Mononuclear cell (primary cell): ENCODE measurements around the gene THRSP. TPM values are rescaled to one million over a fixed set of nuclear protein-coding genes. Genes with fewer than 3 reads are reported as not detected.
"Not testable (repeated sequence)": the region's sequence is repeated elsewhere in the genome, so short reads cannot be mapped to it uniquely, and the experiment has no call there.

Experiments
- H3K27me3 ChIP-seq: 2 replicates; pipeline ENCODE4 v1.6.0; 2011; ENCODE audit warnings: low read length, control low read depth; ENCODE audit not compliant: insufficient read depth
- H3K4me1 ChIP-seq: 2 replicates; pipeline ENCODE4 v1.5.1; 2011; ENCODE audit warnings: mild to moderate bottlenecking, low read length, control low read depth; ENCODE audit not compliant: insufficient read depth
- H3K4me3 ChIP-seq: 2 replicates; pipeline ENCODE4 v1.5.1; 2011; ENCODE audit warnings: mild to moderate bottlenecking, low read length, moderate library complexity
- H3K9me3 ChIP-seq: 2 replicates; pipeline ENCODE4 v1.5.1; 2011; ENCODE audit warnings: low read depth, mild to moderate bottlenecking, control low read depth, low read length
- total RNA-seq: library from RNA; depleted of rRNA; stranded (reverse); fragments of >200 nt; gene quantifications from one replicate; pipeline ENCODE4 v1.2.3, GENCODE V29; 2012

Gene THRSP
- total RNA-seq, 1 donor: 0.31 TPM

- no peak overlapping the region for H3K4me3 ChIP-seq
- no peaks in the 10 kb centered on the region for H3K4me1 ChIP-seq
- no peaks in the 10 kb centered on the region for H3K9me3 ChIP-seq
- no peaks in the 10 kb centered on the region for H3K27me3 ChIP-seq
These were observed 22.3 kb downstream of the THRSP start for GRCh38 chr11:78085972-78086371.

- not testable (repeated sequence) for H3K27me3 ChIP-seq, H3K4me3 ChIP-seq, H3K9me3 ChIP-seq, H3K4me1 ChIP-seq
These were observed 22.9 kb downstream of the THRSP start for GRCh38 chr11:78086521-78087074.

- Histone ChIP-seq H3K9me3 (no peaks in the 10 kb centered on the region), H3K4me1 (no peaks in the 10 kb centered on the region), H3K27me3 (no peaks in the 10 kb centered on the region), H3K4me3 (no peak overlapping the region)
These were observed 30.6 kb downstream of the THRSP start for GRCh38 chr11:78094250-78094649.

GRCh38 chr11:78097666-78098385 lies 34.2 kb downstream of the THRSP start:
- Histone ChIP-seq H3K4me1 (no peaks in the 10 kb centered on the region), H3K4me3 (no peak overlapping the region), H3K9me3 (no peaks in the 10 kb centered on the region), H3K27me3 (no peaks in the 10 kb centered on the region)

GRCh38 chr11:78099666-78100065 lies 36.0 kb downstream of the THRSP start:
- no peaks in the 10 kb centered on the region for H3K9me3 ChIP-seq
- H3K27me3 ChIP-seq: no peaks in the 10 kb centered on the region
- H3K4me3 ChIP-seq: no peak overlapping the region

GRCh38 chr11:78100261-78100660 lies 36.6 kb downstream of the THRSP start:
- Histone ChIP-seq H3K4me1 (no peaks in the 10 kb centered on the region), H3K9me3 (no peaks in the 10 kb centered on the region), H3K4me3 (no peak overlapping the region), H3K27me3 (no peaks in the 10 kb centered on the region)

More at GRCh38 chr11:78099666-78100065, 36.0 kb downstream of the THRSP start:
- no peaks in the 10 kb centered on the region for H3K4me1 ChIP-seq

- no peaks in the 10 kb centered on the region for H3K27me3 ChIP-seq
- no peaks in the 10 kb centered on the region for H3K4me1 ChIP-seq
- H3K4me3 ChIP-seq: no peak overlapping the region
- no peaks in the 10 kb centered on the region for H3K9me3 ChIP-seq
These were observed 37.2 kb downstream of the THRSP start for GRCh38 chr11:78100676-78101472.

GRCh38 chr11:78109081-78110015 lies 45.7 kb downstream of the THRSP start:
- H3K4me1 ChIP-seq: no peaks in the 10 kb centered on the region
- no peaks in the 10 kb centered on the region for H3K9me3 ChIP-seq
- H3K27me3 ChIP-seq: no peaks in the 10 kb centered on the region
- H3K4me3 ChIP-seq: no peak overlapping the region

- H3K4me3 ChIP-seq: no peak overlapping the region
- no peaks in the 10 kb centered on the region for H3K4me1 ChIP-seq
- no peaks in the 10 kb centered on the region for H3K27me3 ChIP-seq
These were observed 46.7 kb downstream of the THRSP start for GRCh38 chr11:78110351-78110750.

GRCh38 chr11:78110830-78111229 lies 47.2 kb downstream of the THRSP start:
- no peaks in the 10 kb centered on the region for H3K4me1 ChIP-seq
- no peak overlapping the region for H3K4me3 ChIP-seq
- H3K9me3 ChIP-seq: no peaks in the 10 kb centered on the region
- H3K27me3 ChIP-seq: no peaks in the 10 kb centered on the region

More at GRCh38 chr11:78110351-78110750, 46.7 kb downstream of the THRSP start:
- H3K9me3 ChIP-seq: no peaks in the 10 kb centered on the region

GRCh38 chr11:78111298-78111697 lies 47.6 kb downstream of the THRSP start:
- no peak overlapping the region for H3K4me3 ChIP-seq
- no peaks in the 10 kb centered on the region for H3K9me3 ChIP-seq
- no peaks in the 10 kb centered on the region for H3K27me3 ChIP-seq
- H3K4me1 ChIP-seq: no peaks in the 10 kb centered on the region

GRCh38 chr11:78112582-78113275 lies 49.1 kb downstream of the THRSP start:
- Histone ChIP-seq H3K4me3 (no peak overlapping the region), H3K9me3 (no peaks in the 10 kb centered on the region), H3K27me3 (no peaks in the 10 kb centered on the region), H3K4me1 (no peaks in the 10 kb centered on the region)
